Calu3 (cell line): ENCODE results near the gene PRR11. TPM values are rescaled to one million over a fixed set of nuclear protein-coding genes. Genes with fewer than 3 reads are reported as not detected.

Source experiments
- BruUV-seq: library from RNA; stranded (reverse); fragments of 400-500 nt; replicated peaks from 2 replicates; lab custom pipeline; 2021; lab: Mats Ljungman, UMichigan
- CTCF ChIA-PET: fragments of 300-600 bp; sonication (Branson Sonifier 250); formaldehyde crosslinking; loops from one replicate; lab custom pipeline; 2022; ENCODE audit warnings: antibody characterized with exemption; lab: Charles Lee
- DNase-seq: peaks from one replicate; pipeline ENCODE4 v3.0.0; 2022
- H3K27ac Mint-ChIP-seq: one replicate; pipeline ENCODE4 v1.8.0; 2022; ENCODE audit warnings: mixed read lengths; ENCODE audit not compliant: unreplicated experiment
- H3K27me3 Mint-ChIP-seq: one replicate; pipeline ENCODE4 v1.8.0; 2022; ENCODE audit warnings: mixed read lengths; ENCODE audit not compliant: unreplicated experiment
- H3K36me3 Mint-ChIP-seq: one replicate; pipeline ENCODE4 v1.8.0; 2022; ENCODE audit warnings: mild to moderate bottlenecking, moderate library complexity, mixed read lengths; ENCODE audit not compliant: insufficient read depth, unreplicated experiment
- H3K4me1 Mint-ChIP-seq: one replicate; pipeline ENCODE4 v1.8.0; 2022; ENCODE audit warnings: mild to moderate bottlenecking, low read depth, mixed read lengths; ENCODE audit not compliant: unreplicated experiment
- H3K4me3 Mint-ChIP-seq: one replicate; pipeline ENCODE4 v1.8.0; 2022; ENCODE audit warnings: mild to moderate bottlenecking, low read depth, moderate library complexity, mixed read lengths; ENCODE audit not compliant: unreplicated experiment
- H3K9me3 Mint-ChIP-seq: one replicate; pipeline ENCODE4 v1.8.0; 2022; ENCODE audit warnings: low read depth, mixed read lengths; ENCODE audit not compliant: unreplicated experiment
- intact Hi-C: fragments of 100-400 bp; cut with micrococcal nuclease; formaldehyde crosslinking; loops from one replicate; pipeline ENCODE4 v1.10.0; 2022; ENCODE audit not compliant: unreplicated experiment
- total RNA-seq: library from RNA; stranded (reverse); gene quantifications from 2 replicates; pipeline ENCODE4 v1.2.3, GENCODE V29; 2022
- TF ChIP-seq, protein P1 (sequence below): fragments of 200-600 bp; IDR thresholded peaks from one replicate; pipeline ENCODE4 v1.8.0; 2022; ENCODE audit warnings: antibody characterized with exemption; ENCODE audit not compliant: unreplicated experiment

The PRR11 gene
- total RNA-seq, 1 experiment from 2014 or later: 52.7 TPM

DNA sequence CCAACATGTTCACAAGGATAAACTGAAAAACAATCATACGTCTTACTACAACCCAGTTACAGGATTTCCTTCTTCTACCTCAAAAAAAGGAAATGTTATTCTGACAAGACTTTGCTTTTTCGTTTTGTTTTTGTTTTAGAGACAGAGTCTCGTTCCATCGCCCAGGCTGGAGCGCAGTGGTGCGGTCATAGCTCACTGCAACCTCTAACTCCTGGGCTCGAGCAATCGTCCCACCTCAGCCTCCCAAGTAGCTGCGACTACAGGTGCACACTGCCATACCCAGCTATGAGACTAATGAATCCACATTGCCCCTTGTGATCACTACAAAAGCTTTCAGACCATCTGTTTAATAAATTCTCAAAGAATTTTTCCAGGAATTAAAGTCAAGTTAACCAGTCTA is 40.1 kb upstream of the PRR11 start:
- Mint-ChIP-seq H3K27me3 (no peaks in the 10 kb centered on the region), H3K4me3 (no peak overlapping the region), H3K4me1 (no peaks in the 10 kb centered on the region), H3K27ac (no peak overlapping the region), H3K9me3 (no peaks in the 10 kb centered on the region), H3K36me3 (peaks cover 21% of the 10 kb centered on the region)
- CTCF ChIA-PET: no interaction called here
- BruUV-seq: no TSS peak
- intact Hi-C loops: no loop called here
- DNase-seq: no peak
- TF ChIP-seq, protein P1, sequence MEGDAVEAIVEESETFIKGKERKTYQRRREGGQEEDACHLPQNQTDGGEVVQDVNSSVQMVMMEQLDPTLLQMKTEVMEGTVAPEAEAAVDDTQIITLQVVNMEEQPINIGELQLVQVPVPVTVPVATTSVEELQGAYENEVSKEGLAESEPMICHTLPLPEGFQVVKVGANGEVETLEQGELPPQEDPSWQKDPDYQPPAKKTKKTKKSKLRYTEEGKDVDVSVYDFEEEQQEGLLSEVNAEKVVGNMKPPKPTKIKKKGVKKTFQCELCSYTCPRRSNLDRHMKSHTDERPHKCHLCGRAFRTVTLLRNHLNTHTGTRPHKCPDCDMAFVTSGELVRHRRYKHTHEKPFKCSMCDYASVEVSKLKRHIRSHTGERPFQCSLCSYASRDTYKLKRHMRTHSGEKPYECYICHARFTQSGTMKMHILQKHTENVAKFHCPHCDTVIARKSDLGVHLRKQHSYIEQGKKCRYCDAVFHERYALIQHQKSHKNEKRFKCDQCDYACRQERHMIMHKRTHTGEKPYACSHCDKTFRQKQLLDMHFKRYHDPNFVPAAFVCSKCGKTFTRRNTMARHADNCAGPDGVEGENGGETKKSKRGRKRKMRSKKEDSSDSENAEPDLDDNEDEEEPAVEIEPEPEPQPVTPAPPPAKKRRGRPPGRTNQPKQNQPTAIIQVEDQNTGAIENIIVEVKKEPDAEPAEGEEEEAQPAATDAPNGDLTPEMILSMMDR: no peak

GRCh38 chr17:59121901-59122480 is 33.6 kb upstream of the PRR11 start:
- no peak overlapping the region for H3K27ac Mint-ChIP-seq
- CTCF ChIA-PET: no interaction called here

GRCh38 chr17:59124665-59125064 is 30.9 kb upstream of the PRR11 start:
- Mint-ChIP-seq H3K27ac (no peak overlapping the region), H3K4me3 (no peak overlapping the region), H3K9me3 (no peaks in the 10 kb centered on the region), H3K4me1 (no peaks in the 10 kb centered on the region), H3K27me3 (no peaks in the 10 kb centered on the region), H3K36me3 (peaks cover 14% of the 10 kb centered on the region)
- intact Hi-C loops: no loop called here
- CTCF ChIA-PET: no interaction called here
- TF ChIP-seq, protein P1: no peak
- no TSS peak for BruUV-seq
- DNase-seq: no peak

More at GRCh38 chr17:59121901-59122480, 33.6 kb upstream of the PRR11 start:
- intact Hi-C loops: no loop called here
- TF ChIP-seq, protein P1: no peak
- H3K9me3 Mint-ChIP-seq: no peaks in the 10 kb centered on the region
- no peak for DNase-seq
- no TSS peak for BruUV-seq
- no peak overlapping the region for H3K4me3 Mint-ChIP-seq
- H3K36me3 Mint-ChIP-seq: peaks cover 26% of the 10 kb centered on the region
- no peaks in the 10 kb centered on the region for H3K27me3 Mint-ChIP-seq
- no peaks in the 10 kb centered on the region for H3K4me1 Mint-ChIP-seq

DNA sequence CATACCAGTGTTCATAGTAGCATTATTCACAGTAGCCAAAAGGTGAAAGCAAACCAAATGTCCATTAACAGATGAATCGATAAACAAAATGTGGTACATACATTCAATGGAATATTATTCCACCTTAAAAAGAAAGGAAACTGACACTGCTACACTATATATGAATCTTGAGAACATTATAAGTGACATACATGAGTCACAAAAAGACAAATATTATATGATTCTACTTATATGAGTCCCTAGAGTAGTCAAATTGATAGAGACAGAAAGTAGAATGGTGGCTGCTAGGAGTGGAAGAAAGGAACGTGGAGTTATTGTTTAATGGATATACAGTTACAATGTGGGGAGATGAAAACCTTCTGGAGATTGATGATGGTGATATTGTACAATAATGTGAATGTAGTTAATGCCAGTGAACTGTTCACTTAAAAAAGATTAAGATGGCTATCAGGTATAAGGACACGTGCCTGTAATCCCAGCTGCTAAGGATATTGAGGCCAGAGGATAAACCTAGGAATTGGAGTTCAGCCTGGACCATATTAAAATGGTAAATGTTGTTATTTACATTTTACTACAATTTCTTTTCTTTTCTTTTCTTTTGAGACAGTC is 28.6 kb upstream of the PRR11 start:
- peaks cover 7% of the 10 kb centered on the region for H3K36me3 Mint-ChIP-seq
- no peaks in the 10 kb centered on the region for H3K4me1 Mint-ChIP-seq
- TF ChIP-seq, protein P1: no peak
- no peak for DNase-seq
- no TSS peak for BruUV-seq
- H3K27ac Mint-ChIP-seq: no peak overlapping the region
- no peaks in the 10 kb centered on the region for H3K9me3 Mint-ChIP-seq
- no peak overlapping the region for H3K4me3 Mint-ChIP-seq
- CTCF ChIA-PET: no interaction called here
- no peaks in the 10 kb centered on the region for H3K27me3 Mint-ChIP-seq
- intact Hi-C loops: no loop called here
